Endometrial microvascular endothelial cells (primary cell): ENCODE measurements around the gene SRBD1. TPM values are rescaled to one million over a fixed set of nuclear protein-coding genes. Genes with fewer than 3 reads are reported as not detected.

Experiments
- in situ Hi-C: cut with HindIII; loops from 2 replicates; pipeline ENCODE4 v1.10.0; 2017; ENCODE audit warnings: low sequenced_read_pairs, low pct_unique_long_range_greater_than_20kb; ENCODE audit errors: inconsistent ontology term
- total RNA-seq: library from RNA; depleted of rRNA; stranded (reverse); fragments of >200 nt; gene quantifications from one replicate; pipeline ENCODE4 v1.2.3, GENCODE V29; 2015; ENCODE audit errors: inconsistent ontology term

SRBD1 gene
- total RNA-seq, 1 donor from 2014 or later = 14.8 TPM

DNA sequence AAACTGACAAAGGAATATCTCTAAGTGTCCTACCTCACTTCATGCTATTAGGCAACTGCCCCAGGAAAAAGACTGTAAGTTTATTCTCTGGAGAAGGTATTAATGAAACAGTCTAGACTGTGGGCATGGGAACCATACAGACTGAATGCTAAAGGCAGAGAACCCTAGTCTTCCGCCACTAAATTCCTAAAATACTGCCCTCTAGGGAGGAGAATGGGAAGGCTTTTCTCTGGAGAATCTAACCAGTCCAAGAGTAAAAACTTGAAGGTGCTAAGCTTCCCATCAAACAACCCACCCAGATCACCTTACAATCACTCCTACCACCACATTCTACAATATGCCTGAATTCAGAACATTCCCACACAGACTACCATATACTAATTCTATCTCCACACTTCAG, 3.4 kb downstream of the SRBD1 start:
- in situ Hi-C loops = no loop called here

DNA sequence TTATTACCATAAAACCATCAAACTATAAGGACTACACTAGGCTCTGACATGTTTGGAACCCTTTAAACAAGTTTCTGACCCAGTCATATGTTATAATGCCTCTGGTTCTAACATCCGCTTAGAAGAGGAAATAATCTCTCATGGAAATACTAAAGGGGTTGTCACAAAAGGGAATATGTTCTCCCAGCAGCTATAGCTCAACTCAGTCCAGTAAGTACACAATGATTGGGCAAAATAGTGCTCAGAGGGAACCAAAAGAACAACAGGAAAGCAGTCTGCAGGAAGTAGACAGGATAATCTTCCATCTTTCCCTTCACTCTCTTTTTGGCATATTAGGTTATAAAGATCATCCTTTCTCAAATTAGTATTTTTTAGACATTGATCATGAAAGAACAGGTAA, 4.3 kb downstream of the SRBD1 start:
- in situ Hi-C loops = no loop called here

DNA sequence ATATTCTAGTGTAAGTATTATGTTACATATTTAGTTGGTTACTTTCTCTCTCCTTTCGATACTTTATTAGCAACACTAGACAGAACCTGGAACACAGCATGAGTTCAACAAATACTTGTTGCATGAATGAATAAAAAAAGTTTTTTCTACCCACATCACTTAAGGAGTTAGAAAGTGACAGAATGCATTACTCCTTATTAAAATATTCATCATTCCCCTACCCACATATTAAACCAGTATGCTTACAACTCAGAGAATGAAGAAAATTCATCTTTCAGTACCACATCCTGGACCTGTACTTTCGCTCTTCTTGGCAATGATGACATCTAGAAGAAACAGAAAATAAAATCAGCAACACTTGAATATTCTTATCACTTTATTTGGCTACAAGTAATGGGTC, 6.0 kb downstream of the SRBD1 start:
- in situ Hi-C loops = no loop called here

DNA sequence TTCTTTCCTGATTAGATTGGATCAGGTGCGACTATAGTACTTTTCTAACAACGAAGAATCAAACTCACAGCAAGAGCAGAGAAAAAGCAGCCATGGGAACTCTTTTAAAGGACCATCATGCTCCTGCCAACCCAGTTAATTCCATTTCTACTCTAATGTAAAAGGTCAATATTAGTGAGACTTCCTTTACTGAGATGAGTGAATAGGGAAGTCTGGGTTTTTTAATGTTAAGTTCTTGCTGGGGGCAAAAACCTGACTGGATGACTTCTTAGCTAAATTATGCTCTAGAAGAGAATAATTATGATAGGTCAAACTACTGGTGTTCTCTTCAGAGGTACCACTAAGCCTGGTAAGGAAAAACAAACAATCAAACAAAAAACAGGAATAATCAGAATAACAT, 8.4 kb downstream of the SRBD1 start:
- in situ Hi-C loops = no loop called here

DNA sequence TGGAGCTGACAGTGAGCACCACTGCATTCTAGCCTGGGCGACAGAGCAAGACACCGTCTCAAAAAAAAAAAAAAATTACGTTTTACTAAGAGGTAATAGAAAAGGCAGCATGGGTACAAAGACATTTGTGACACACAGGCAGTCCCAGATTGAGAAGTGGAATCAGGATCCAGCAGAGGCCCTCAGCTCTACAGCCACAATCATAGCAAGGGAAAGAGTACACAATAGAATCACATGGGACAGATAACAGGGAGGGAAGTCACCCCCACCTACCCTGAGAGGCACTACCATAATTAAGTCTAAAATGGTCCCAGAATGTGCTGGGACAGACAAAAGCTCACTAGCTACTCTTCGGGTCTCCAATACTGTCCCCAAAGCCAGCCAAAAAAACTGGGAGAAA, 12.5 kb downstream of the SRBD1 start:
- in situ Hi-C loops = no loop called here

DNA sequence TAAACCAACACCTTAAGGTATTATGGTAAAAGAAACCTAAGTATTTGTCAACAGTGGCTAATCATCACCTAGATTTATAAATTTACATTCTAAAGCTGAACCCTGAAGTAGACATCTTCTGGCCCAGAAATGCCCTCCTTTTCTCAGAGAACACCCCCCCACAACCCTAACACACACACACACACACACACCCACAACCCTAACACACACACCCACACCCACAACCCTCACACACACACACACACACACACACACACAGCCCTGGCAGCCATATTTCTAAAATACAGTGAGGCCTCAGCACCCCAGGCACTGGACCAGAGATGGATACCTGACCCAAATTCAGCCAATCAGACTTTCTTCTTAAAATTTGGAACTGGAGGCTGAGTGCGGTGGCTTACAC, 14.3 kb downstream of the SRBD1 start:
- in situ Hi-C loops = no loop called here

DNA sequence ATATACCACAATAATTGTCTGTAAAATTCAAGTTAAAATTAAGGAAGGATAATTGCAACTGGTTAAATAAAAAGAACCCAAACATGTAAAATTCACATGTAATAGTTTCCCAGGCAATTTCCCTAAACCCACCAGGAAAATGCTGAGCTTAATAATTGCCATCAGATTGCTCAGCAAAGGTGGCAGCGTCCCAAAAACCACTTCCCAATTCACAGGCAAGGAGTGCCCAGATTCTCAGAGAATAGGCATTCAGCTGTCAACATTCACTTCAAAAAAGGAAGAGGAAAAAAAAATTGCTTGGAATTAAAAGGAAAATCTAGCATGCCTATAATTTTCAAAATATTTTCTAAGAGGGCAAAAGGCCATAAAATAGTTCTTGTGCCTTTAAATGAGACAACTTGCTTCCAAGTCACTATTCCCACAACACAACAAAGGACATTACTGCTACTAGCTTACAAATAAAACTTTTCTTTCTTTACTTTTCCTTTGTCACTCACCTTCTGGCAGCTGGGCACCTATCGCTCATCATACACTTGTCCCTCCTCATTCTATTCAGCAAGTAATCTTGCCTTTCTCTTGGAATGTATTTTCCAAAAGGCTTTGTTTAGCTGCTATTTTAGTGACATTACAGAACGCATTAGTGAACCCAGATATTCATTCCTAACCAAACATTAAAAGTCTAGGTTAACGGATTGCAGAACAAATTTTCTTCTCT, 15.2 kb downstream of the SRBD1 start:
- in situ Hi-C loops = no loop called here

DNA sequence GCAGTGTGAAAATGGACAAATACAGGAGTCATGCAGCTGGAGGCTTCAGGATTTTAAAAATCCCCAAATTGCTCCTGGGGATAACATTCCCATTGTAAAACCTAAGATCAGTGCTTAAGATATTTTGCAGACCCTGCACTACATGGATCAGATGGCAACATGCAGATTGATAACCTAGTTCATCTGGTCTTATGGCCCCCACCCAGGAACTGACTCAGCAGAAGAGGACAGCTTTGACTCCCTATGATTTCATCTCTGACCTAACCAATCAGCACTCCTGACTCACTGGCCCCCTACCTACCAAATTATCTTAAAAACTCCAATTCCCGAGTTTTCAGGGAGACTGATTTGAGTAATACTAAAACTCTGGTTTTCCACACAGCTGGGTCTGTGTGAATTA, 20.0 kb downstream of the SRBD1 start:
- in situ Hi-C loops = no loop called here

DNA sequence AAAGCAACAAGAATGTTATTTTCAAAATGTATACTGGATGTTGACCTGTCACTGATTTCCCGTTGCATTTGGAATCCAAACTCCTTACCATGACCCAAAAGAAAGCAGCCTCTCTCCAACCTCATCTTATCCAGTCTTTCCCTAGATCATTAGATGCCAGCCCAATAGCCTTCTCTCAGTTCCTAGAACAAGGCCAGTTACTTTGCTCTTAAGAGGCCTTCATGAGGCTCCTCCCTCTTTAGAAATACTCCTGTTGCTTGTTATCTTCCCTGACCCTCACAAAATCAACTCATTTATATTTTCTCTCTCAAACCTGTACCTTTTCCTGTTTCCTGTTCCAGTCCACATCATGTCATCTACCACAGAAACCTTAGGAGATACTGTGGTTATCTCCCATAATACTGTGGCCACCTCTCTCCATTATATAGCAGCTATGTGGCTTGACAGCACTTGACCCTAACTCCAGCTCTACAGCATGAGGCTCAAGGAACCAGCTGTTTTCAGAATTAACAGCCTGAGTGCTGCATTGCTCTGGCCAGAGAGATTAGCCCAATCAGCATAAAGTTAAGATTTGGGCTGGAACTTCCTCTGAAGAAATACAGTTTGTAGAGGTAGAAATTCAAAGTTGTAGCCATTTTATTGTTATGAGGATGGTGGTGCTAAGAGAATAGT, 22.8 kb downstream of the SRBD1 start:
- in situ Hi-C loops = no loop called here

DNA sequence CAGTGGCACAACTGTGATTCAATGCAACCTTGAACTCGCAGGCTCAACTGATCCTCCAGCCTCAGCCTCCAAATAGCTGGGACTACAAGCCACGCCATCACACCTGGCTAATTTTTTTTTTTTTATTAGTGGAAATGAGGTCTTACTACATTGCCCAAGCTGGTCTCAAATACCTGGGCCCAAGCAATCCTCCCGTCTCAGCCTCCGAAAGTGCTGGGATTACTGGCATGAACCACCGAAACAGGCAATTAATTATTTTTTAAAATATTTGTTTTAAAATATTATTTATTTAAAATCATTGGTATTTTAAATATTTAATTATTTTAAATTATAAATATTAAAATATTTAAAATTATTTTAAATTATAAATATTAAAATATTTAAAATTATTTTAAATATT, 24.5 kb downstream of the SRBD1 start:
- in situ Hi-C loops = no loop called here

DNA sequence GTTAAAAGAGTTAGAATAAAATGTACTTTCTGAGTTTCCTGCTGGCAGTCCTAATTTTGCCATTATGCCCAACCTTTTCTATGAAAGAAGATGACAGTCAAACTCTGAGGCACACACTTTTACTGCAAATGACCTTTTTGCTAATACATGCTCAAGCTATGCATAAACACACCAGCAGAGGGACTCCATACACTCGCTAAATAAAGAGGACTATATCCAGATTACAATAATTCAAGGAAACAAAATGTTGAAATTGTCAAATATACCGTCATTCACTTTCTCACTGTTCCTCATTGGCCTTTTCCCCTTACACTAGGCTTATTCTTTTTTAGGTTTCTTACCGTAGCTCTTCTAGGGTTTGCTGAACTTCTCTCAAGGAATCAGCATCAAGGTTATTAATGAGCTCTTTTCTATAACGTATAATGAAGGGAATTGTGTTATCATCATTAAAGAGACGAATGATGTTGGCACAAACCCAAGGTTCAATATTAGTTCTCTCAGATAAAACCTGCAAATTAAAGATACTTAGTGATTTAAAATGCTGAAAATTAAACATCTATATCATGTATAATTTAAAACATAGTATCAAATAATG, 25.7 kb downstream of the SRBD1 start:
- in situ Hi-C loops = no loop called here

DNA sequence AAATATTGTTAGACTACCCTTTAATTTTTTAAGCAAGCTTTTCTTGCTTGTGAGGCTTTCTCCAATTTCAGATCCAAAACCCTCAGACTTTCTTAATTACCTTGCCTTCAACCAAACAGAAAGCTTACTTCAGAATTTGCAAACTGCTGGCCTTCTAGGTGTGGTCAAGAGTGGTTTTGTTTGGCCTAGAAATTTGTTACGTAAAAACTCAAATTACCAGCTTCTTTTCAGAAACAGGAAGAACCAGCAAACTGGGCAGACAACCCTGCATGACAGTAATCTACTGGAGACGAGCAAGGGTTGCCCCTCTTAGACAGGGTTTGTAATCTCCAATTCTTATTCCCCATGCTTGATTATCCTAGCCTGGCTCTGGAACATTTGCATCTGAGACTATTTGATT, 27.1 kb downstream of the SRBD1 start:
- in situ Hi-C loops = no loop called here

DNA sequence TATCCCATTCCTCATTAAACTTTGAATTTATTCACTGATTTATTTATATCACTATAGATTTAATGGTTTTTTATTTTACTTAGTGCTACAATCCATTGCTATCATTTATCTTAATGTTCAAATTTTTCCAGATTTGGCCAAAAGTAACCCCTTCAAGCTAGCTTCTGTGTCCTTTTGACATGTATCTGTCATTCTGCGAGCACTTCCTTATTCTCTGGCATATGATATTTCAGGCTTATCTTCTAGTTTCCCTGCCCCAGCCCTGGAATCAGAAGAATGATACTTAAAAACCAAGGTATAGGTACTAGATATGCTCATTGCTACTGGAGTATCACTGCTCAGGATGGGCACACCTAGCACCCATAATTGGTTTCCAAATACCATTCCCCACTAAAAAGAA, 28.5 kb downstream of the SRBD1 start:
- in situ Hi-C loops = no loop called here

DNA sequence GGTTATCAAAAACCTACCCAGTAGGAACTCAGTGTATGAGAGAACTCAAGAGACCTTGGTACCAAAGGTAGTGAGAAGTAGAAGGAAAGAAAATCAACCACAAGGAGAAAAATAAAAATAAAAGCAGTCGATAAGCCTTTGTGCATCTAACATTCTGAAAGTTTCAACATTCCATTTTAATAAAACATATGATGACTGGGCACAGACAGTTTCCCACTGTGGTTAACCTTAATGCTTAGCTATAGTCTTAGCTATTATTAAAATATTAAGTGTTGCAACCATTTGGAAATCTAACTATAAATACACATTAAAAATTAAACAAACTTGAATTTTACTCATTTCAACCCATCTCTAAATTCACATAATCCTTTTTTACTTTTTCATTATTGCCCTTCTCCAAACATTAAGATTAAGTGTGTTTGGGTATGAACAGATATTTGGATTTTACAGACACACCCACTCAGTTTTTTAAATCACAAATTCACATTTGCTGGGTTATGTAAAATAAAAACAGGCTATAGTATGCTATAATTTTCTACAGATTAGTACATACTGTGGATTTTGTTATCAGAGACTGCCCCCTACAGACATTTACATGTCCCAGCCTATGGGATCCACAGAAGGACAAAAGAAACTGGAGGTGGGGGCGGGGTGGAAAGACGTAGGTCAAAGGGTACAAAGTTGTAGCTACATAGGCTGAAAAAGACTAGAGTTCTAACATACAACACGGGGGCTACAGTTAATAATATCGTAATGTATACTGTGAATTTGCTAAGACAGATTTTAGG, 32.8 kb downstream of the SRBD1 start:
- in situ Hi-C loops = no loop called here

DNA sequence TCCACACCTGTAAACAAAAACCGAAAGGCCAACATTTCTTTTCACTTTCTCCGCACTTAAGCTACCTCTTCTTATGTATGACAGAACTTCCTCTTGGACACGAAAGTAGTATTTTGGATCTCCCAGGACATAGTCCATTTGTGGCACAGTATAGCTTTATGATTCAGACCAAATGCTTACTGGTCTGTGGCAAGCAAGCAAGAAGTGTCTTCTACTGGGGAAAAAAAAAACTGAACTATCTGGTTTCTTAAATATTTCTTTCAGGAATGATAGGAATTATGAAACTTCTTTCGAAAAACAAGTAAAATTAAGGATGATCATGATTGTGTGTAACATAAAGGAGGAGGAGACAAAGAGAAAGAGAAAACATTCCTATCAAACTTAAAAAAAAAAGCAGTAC, 33.6 kb downstream of the SRBD1 start:
- in situ Hi-C loops = no loop called here

DNA sequence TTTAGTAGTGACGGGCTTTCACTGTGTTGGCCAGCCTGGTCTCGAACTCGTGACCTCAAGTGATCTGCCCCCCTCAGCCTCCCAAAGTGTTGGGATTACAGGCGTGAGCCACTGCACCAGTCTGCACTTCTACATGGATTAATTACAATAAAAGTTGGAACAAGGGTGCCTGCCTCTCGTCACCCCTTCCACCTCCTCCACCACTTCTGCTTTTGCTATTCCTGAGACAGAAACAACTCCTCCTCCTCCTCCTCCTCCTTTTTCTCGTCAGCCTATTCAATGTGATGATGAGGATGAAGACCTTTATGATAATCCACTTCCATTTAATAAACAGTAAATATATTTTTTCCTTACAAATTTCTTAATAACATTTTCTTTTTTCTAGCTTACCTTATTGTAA, 35.2 kb downstream of the SRBD1 start:
- in situ Hi-C loops = no loop called here

DNA sequence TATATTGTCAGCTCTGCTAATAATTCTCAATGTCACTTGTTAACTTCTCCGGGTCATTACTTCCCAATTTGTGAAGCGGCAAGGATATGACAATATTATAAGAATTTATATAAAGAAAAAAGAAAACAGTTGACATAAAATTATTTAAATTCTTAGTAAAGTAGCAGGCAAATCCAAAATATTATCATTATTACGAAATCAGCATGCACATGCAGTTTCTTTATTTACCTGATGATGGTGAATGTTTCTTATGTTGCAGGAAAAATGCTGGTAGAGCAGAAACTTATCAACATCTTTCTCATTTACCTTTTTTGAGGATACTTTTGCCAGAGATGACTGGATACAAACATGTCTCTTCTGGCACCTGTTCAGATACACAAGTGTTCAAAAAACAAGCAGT, 38.1 kb downstream of the SRBD1 start:
- in situ Hi-C loops = no loop called here

DNA sequence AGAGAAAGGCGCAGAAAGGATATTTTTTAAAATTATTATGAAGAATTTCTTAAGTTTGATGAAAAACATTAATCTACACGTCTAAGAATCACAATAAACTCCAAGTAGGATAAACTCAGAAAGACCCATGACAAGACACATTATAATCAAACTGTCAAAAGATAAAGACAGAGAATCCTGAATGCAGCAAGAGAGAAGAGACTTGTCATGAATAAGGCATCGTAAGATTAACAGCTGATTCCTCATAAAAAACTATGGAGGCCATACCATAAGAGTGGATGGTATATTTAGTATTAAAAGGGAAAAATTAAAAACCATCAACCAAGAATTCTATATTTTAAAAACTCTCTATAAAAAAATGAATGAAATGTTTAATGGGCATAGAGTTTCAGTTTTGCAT, 39.1 kb downstream of the SRBD1 start:
- in situ Hi-C loops = no loop called here

DNA sequence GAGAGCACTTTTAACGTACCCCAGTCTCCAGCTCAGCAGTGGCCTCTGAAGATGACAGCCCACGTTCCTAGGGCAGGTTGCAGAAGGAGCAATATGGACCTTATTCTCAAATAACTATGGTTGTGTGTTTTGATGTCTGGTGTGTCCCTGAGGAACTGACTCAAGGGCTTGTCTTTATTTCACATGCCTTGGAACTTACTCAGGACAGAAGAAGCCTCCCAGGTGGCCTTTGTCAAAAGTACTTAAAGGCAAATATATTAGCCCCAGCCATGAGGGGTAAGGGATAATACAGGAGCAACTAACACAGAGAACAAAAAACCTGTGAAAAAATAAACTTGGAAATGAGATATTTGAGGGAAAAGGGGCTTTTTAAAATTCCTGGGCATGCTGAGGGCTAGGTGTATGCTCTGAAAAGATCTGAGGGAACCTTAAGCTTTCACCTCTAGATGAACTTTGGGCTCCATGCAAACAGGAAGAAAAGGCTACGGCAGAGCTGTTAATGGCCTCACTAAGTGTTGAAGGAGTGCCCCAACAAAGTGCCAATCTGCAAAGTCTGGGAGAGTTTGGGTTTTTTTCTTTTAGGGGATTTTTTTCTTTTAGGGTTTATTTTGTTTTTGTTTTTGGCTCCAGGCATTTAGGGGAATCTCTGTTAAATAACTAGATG, 40.3 kb downstream of the SRBD1 start:
- in situ Hi-C loops = no loop called here
